Sigmoid colon (tissue), 7 donors: ENCODE results near the gene FAM50A. TPM values are rescaled to one million over a fixed set of nuclear protein-coding genes. Genes with fewer than 3 reads are reported as not detected.

Experiments
- DNase-seq: peaks from one replicate; pipeline ENCODE4 v3.0.0-alpha.2; 2019
- H3K27ac ChIP-seq, 4 donors: fragments of 200-600 bp; sonication (generic); one replicate each; pipeline ENCODE4 v1.5.1; 2016 to 2019; ENCODE audit warnings: mild to moderate bottlenecking in 1 of 4
- H3K27me3 ChIP-seq, 3 donors: fragments of 200-600 bp; sonication (generic); one replicate each; pipeline ENCODE4 v1.5.1; 2019; ENCODE audit warnings: mild to moderate bottlenecking in 1 of 3
- H3K36me3 ChIP-seq, 4 donors: fragments of 200-600 bp; sonication (generic); one replicate each; pipeline ENCODE4 v1.5.1; 2016 to 2019
- H3K4me1 ChIP-seq, 4 donors: fragments of 200-600 bp; sonication (generic); one replicate each; pipeline ENCODE4 v1.5.1; 2017 to 2019
- H3K4me3 ChIP-seq, 4 donors: fragments of 200-600 bp; sonication (generic); one replicate each; pipeline ENCODE4 v1.5.1; 2017 to 2019; ENCODE audit warnings: mild to moderate bottlenecking in 2 of 4, moderate library complexity in 1 of 4
- H3K9me3 ChIP-seq, 4 donors: fragments of 200-600 bp in 3 of 4; sonication (generic) in 3 of 4; one replicate each; pipeline versions ENCODE4 v1.5.1 to v1.6.1; 2013 to 2019
- EP300 ChIP-seq, 4 donors: sonication (generic); formaldehyde crosslinking; IDR thresholded peaks; one replicate each; pipeline ENCODE4 v1.6.1; 2017; ENCODE audit warnings: antibody characterized with exemption in 4 of 4
- POLR2A ChIP-seq, 2 donors: fragments of 450-650 bp; IDR thresholded peaks; one replicate each; pipeline ENCODE4 v1.6.1; 2016; ENCODE audit warnings: antibody characterized with exemption in 2 of 2, mild to moderate bottlenecking in 2 of 2, moderate library complexity in 2 of 2
- POLR2AphosphoS5 ChIP-seq, 4 donors: sonication (generic); formaldehyde crosslinking; IDR thresholded peaks; one replicate each; pipeline ENCODE4 v1.6.1; 2017; ENCODE audit warnings: antibody characterized with exemption in 4 of 4
- WGBS, 2 donors: extraction: QIAGEN DNeasy Blood & Tissue Kit; methylation state at CpG; one replicate each; pipeline ENCODE4 v1.1.7; 2013; 5-methylcytosine and 5-hydroxymethylcytosine counted together
- intact Hi-C: fragments of 100-400 bp; cut with DNase I; formaldehyde crosslinking; loops from one replicate; pipeline ENCODE4 v1.15.1; 2023
- polyA plus RNA-seq, 3 donors: library from polyadenylated mRNA; stranded (reverse); fragments of 200-250 nt; gene quantifications; one replicate each; pipeline ENCODE4 v1.2.3, GENCODE V29; 2013
- total RNA-seq, 4 donors: library from RNA; depleted of rRNA; stranded (reverse); fragments of >200 nt; gene quantifications; one replicate each; pipeline ENCODE4 v1.1.0, GENCODE V29; 2016
- TF ChIP-seq, protein P1 (sequence below), 4 experiments: fragments of 450-650 bp in 3 of 4; fragments of 200-600 bp in 1 of 4; IDR thresholded peaks; one replicate each; pipeline ENCODE4 v1.5.1; 2016 to 2019; ENCODE audit warnings: antibody characterized with exemption in 4 of 4, mild to moderate bottlenecking in 3 of 4, moderate library complexity in 2 of 4
- donor health status: healthy with polysubstance abuse.
- donor health status: Bipolar disorder and iron deficiency.
- donor health status: healthy.

Gene FAM50A
- total and polyA plus RNA-seq, 7 donors: 40.5 to 85.1 (median 61.9) TPM

DNA sequence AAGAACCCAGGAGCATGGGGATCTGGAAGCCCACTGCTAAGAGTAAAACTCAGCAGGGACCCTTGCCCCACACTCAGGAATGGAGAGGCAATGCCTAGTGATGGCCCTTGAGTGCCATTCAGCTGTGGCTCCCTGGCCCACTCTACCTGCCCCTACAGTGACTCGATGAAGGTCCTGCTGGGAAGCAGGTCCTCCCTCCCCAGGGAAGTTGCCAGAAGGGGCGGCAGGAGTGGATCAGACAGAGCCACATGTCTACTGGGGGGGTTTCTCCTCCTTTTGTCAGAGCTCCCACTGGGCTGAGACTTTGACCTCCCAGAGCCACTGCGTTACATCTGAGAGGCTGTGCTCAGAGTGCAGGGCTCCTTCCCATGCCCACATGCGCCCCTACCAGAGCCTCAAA lies 45.2 kb downstream of the FAM50A start:
- Histone ChIP-seq H3K9me3 (no peaks in the 10 kb centered on the region), H3K27me3 (no peaks in the 10 kb centered on the region), H3K36me3 (peaks cover 0 to 11% (median 0%) of the 10 kb centered on the region in 4 donors), H3K4me3 (peak overlapping the region in 1 of 4 donors; percentile 75), H3K4me1 (peaks cover 0 to 33% (median 22%) of the 10 kb centered on the region in 4 donors), H3K27ac (peak overlapping the region; percentile 90 to 98 (median 94))
- TF ChIP-seq POLR2A (IDR thresholded peaks at IDR 0.05) (no peak), EP300 (IDR thresholded peaks at IDR 0.05) (no peak), POLR2AphosphoS5 (IDR thresholded peaks at IDR 0.05) (no peak)
- TF ChIP-seq, protein P1, sequence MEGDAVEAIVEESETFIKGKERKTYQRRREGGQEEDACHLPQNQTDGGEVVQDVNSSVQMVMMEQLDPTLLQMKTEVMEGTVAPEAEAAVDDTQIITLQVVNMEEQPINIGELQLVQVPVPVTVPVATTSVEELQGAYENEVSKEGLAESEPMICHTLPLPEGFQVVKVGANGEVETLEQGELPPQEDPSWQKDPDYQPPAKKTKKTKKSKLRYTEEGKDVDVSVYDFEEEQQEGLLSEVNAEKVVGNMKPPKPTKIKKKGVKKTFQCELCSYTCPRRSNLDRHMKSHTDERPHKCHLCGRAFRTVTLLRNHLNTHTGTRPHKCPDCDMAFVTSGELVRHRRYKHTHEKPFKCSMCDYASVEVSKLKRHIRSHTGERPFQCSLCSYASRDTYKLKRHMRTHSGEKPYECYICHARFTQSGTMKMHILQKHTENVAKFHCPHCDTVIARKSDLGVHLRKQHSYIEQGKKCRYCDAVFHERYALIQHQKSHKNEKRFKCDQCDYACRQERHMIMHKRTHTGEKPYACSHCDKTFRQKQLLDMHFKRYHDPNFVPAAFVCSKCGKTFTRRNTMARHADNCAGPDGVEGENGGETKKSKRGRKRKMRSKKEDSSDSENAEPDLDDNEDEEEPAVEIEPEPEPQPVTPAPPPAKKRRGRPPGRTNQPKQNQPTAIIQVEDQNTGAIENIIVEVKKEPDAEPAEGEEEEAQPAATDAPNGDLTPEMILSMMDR (IDR thresholded peaks at IDR 0.05): no peak
- WGBS, 2 donors: 92% methylated on average over 4 of the region's 4 CpGs
- no peak for DNase-seq
- intact Hi-C loops: loop anchor here (5.0 kb wide), 3 partner anchors 43 to 92 kb away; partner anchors contain the start of genes GDI1 and RPL10

DNA sequence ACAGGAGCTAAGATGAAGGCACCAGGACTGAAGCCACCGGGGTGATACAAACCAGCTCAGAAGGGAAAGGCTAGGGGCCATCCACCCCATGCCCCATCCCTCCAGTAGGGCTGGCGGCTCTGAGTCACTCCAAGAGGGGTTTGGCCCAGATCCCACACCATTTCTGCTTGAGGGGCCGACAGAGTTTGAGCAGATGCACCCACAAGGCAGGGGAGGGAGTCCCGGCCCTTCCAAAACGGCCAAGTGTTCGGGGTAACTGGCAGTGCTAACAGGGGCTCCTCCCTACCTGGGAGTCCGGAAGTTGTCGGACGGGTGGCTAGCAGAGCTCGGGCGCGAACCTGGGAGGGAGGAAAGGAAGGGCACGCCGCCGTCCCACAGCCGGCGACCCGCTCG lies 46.1 kb downstream of the FAM50A start:
- Histone ChIP-seq H3K4me1 (peaks cover 0 to 32% (median 17%) of the 10 kb centered on the region in 4 donors), H3K4me3 (peak overlapping the region; percentile 41 to 77 (median 70)), H3K27me3 (no peaks in the 10 kb centered on the region), H3K27ac (peak overlapping the region; percentile 90 to 98 (median 94)), H3K9me3 (no peaks in the 10 kb centered on the region), H3K36me3 (peaks cover 0 to 3% (median 0%) of the 10 kb centered on the region in 4 donors)
- peak; percentile 82 for DNase-seq
- 0 to 1% methylated on average over 19 of the region's 19 CpGs for WGBS, 2 donors
- TF ChIP-seq, protein P1 (IDR thresholded peaks at IDR 0.05): no peak
- no peak for TF ChIP-seq POLR2A (IDR thresholded peaks at IDR 0.05)
- intact Hi-C loops: loop anchor here (1.0 kb wide), 1 partner anchor 26 kb away; the partner anchor contains the start of gene FAM3A

DNA sequence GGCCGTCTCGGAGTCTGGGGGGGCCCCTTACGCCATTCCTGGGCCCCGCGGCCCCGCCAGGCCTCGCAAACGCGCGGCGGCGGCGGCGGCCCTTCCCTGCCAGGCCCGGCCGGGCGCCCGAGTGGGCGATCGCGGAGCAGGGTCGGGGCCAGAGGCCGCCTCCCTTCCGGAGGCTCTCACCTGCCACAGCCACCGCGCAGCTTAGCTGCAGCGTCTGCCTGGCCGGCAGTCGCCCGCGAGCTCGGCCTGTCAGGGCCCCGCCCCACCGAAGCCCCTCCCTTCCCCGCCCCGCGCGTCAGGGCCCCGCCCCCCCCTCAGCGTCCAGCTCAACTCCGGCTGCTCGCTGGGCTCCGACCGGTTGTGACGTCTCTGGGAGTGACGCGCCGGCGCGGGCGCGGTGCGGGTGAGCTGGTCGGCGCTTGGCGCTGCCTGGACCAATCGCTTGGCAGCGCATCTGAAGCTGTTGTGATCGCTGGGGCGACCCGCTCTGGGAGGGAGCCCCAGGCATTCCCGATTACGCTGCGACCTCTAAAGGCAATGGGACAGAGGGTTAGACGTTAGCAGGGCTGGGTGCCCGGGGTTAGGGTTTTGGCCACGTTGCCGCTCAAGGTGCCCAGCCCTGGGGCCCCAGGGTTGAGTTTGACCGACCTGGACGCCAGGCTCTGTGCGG lies 46.6 kb downstream of the FAM50A start, which contains the start of gene SLC10A3:
SLC10A3 (minus strand) TSS at position 216 of the 670 bp plus-strand sequence. CDS start 1,689 bp downstream, outside the sequence.
- TF ChIP-seq POLR2A (IDR thresholded peaks at IDR 0.05): peak; percentile 35 to 82
- TF ChIP-seq POLR2AphosphoS5 (IDR thresholded peaks at IDR 0.05): peak; percentile 88 to 91 (median 91)
- no peak for TF ChIP-seq EP300 (IDR thresholded peaks at IDR 0.05)
- TF ChIP-seq, protein P1 (IDR thresholded peaks at IDR 0.05): no peak
- Histone ChIP-seq H3K27ac (peak within 1 kb of the TSS; percentile 90 to 98 (median 94)), H3K4me3 (peak within 1 kb of the TSS; percentile 41 to 77 (median 70)), H3K27me3 (no peaks in the 10 kb centered on the region), H3K9me3 (no peaks in the 10 kb centered on the region), H3K36me3 (no peaks in the 10 kb centered on the region), H3K4me1 (peaks cover 0 to 27% (median 12%) of the 10 kb centered on the region in 4 donors)
- intact Hi-C loops: loop anchor here (1.0 kb wide), 1 partner anchor 26 kb away; the partner anchor contains the start of gene FAM3A
- DNase-seq: peak; percentile 97
- WGBS, 2 donors: 0% methylated on average over 70 to 71 of the region's 71 CpGs

DNA sequence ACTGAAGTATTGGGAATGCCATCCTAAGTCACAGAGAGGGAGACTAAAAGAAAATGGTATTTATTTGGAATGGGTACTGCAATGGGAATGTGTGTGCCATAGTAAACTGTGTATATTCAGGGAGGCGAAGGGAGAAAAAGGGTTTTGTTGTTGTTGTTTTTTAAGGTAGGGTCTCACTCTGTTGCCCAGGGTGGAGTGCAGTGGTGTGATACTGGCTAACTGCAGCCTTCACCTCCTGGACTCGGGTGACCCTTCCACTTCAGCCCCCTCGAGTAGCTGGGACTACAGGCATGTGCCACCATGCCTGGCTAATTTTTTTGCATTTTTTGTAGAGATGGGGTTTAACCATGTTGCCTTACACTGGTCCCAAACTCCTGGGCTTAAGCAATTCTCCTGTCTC lies 50.8 kb downstream of the FAM50A start:
- intact Hi-C loops: no loop called here
- no peak for TF ChIP-seq EP300 (IDR thresholded peaks at IDR 0.05)
- TF ChIP-seq, protein P1 (IDR thresholded peaks at IDR 0.05): no peak
- TF ChIP-seq POLR2A (IDR thresholded peaks at IDR 0.05): no peak
- TF ChIP-seq POLR2AphosphoS5 (IDR thresholded peaks at IDR 0.05): no peak
- Histone ChIP-seq H3K4me1 (peaks cover 0 to 2% (median 0%) of the 10 kb centered on the region in 4 donors), H3K36me3 (no peaks in the 10 kb centered on the region), H3K27ac (no peak overlapping the region), H3K27me3 (no peaks in the 10 kb centered on the region), H3K9me3 (no peaks in the 10 kb centered on the region), H3K4me3 (no peak overlapping the region)
- WGBS, 2 donors: 83 to 90% methylated on average over 3 of the region's 3 CpGs
- DNase-seq: no peak
